Activated CD4-positive, alpha-beta T cell treated with anti-CD3 and anti-CD28 coated beads for 1 hour (primary cell): Measurements from ENCODE around the gene NMT1.
"Not testable (repeated sequence)": the region's sequence is repeated elsewhere in the genome, so short reads cannot be mapped to it uniquely, and the experiment has no call there.

ENCODE experiments used
- DNase-seq: peaks from one replicate; pipeline ENCODE4 v3.0.0-alpha.2; 2020

NMT1 gene

DNA sequence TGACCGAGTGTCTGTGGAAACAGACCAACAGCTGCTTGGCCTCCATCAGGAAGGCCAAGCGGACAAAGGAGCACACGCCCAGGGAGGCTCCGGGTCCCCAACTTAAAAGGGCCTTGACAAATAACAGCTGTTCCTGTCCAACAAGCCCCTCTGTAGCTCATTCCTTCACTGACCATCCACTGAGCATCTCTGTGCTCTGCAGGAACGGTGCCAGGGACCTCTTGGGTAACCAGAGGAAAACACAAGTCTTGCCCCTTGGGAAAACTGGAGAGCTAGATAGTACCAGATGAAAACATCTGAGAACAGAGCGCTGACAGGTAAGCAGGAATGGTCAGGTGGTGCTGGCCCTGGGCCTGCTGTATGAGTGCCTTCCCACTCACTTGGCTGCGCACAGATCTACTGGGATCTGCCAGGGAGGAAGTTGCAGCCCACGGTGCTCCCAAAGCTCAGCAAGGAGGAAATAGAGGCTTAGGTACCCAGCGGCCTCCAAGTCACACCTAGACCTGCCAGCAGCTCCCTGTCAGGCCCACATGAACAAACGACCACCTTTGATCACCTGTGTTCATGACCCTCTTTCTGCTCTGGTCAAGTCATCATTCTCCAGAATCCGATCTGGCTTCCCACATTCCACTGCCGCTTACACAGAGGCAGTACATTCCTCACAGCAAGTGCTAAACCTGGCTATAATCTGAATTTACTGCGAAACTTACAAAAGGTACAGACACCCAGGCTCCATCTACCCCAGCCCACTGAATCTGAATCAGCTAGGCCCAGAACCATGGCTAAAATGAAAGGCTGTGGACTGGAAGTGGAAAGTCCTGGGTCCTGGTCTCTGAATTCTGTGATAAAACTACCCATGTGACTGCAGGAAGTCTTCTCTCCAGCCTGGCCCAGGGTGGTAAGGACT, 22.1 kb upstream of the NMT1 start:
- DNase-seq, result no peak

DNA sequence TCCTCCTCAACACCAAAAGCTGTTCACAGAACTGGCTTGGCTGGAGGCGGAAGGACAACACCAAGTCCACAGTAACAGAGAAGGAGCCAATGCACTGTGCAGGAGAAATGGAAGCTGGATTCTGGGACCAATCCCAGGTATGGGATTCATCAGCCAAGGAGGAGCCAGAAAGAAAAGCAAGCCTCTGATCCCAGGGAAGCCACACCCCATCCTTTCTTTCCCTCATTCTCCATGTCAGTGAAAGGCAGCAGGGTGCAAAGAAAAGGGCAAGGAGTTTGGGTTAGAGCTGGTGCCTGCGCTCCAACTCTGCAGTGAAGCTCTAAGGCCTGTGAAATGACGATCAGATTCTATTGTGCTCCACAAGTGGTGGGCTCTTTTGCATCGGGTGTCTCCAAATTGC, 20.7 kb upstream of the NMT1 start:
- no peak for DNase-seq

DNA sequence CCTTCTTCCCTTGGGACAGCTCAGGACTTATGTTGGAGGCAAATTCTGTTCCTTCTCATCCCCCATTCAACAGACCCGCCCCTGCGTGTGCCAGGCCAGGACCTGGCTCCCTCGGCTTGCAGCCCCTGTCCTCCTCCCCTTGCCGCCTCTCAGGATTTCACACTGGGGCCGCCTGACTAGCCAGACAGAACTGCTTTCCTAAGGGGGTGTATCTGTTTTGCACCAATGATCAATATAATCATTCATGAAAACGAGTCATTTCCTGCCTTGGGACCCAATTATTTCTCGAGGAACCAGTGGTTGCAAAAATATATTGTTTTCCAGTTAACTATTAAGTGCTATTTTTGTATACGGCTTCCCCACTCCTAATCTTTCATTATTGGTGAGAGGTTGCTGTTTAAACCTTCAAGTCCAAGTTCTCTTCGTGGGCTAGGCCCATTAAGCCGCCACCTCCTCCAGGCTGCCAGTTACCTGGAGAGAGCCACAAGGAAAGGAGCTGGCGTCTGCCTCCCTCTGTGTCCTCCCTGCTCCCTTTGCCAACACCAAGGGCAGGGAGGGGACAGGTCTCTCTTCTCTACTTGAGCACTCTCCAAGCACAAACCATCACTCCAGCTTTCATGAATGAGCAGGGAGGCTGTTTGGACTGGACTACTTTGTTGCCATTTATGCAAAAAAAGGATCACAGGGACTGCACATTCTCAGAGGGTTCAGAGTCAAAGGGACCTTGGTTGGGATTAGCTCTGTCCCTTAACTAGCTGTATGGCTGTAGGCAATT, 18.6 kb upstream of the NMT1 start:
- DNase-seq, result no peak

DNA sequence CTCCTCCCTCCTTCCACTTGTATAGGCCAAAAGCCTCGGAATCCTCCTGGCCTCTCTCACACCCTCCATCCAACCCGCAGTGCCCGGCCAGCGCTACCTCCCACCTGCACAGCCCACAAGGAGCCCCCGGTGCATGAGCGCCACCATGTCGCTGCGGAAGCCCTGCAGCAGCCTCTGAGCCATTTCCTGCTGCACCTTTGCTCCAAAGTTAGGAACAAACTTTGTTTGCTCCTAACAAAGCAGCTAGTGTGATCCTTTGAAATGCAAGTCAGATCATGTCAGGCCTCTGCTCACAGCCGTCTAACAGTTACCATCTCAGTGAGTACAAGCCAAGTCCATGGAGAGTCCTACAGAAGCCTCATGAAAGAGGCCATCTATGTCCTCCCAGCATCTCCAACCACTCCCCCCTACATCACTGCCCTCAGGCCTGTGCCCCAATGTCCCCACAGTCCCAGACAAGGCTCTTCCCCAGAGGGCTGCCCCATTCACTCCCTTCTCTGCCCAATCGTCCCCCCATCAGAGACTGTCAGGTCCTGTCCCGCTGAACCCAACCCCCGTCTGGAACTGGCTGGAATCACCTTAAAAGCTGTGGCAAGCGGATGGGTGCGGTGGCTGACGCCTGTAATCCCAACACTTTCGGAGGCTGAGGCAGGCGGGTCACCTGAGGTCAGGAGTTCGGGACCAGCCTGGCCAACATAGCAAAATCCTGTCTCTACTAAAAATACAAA, 17.1 kb upstream of the NMT1 start:
- no peak for DNase-seq

DNA sequence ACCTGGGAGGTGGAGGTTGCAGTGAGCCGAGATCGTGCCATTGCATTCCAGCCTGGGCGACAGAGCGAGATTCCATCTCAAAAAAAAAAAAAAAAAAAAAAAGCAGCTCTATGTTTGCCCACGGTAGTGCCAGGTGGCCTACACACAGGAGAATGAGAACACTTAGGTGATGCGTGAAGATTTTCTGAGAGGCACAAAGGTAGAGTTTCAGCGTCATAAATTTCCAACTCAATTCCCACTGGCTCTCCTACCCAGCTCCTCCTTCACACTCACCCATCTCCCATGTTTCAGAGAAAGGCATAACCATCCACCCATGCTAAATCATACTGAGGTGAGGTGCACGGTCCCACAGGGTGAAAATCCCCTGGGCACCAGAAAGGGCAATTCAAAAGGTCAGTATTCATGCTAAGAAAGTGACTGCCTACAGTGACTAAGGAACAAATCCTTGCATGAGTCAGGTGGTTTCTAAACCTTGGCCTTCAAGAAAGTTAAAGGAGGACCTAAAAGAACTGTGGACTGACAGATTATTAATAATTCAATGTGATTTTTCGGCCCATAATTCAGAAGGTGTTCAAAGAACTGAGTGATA, 14.5 kb upstream of the NMT1 start:
- DNase-seq, result no peak

DNA sequence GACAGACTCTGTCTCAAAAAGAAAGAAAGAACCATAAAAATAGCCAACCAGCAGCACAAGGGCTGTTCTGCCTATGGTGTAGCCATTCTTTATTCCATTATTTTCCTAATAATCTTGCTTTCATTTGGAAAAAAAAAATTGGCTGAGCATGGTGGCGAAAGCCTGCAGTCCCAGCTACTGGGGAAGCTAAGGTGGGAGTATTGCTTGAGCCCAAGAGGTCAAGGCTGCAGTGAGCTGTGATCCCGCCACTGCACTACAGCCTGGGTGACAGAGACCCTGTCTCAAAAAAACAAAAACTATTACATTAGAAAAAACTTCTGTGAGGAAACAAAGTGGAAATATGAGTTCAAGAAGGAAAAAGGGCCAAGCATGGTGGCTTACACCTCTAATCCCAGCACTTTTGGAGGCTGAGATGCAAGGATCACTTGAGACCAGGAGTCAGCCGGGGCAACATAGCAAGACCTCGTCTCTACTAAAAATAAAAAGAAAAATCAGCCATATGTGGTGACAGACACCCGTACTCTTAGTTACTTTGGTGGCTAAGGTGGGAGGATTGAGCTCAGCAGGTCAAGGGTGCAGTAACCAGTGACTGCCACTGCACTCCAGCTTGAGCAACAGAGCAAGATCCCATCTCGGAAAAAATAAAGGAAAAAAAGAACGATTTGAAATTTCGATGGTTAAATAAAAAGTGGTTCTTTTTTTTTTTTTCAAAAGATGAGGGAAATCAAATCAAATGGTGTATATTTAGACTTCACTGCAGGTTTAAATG, 12.1 kb upstream of the NMT1 start:
- DNase-seq, result no peak

DNA sequence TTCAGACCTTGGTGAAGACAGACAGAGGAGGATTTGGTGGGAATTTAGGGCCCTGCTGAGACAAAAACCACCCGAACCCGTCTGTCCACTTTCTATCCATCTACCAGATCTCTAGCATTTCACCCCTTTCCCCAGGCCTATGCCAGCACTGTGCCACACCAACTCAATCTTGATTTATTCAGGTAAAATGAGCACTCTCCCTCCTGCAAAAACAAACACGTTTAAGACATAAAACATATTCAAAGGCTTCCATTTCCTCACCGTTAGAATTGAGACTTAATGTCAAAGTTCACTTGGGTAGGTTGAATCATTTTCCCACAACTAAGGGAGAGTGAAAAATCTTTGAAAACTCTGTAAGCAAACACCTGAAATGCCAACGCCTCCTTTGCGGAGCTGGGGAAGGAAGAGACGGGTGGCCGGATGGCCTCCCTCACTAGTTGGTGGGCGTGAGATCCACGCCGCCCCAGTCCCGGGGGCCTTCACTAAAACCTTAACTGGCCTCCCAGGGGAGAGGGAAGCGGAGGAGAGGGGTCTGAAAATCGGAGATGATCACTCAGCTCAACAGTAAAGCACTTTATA, 10.5 kb upstream of the NMT1 start:
- no peak for DNase-seq

DNA sequence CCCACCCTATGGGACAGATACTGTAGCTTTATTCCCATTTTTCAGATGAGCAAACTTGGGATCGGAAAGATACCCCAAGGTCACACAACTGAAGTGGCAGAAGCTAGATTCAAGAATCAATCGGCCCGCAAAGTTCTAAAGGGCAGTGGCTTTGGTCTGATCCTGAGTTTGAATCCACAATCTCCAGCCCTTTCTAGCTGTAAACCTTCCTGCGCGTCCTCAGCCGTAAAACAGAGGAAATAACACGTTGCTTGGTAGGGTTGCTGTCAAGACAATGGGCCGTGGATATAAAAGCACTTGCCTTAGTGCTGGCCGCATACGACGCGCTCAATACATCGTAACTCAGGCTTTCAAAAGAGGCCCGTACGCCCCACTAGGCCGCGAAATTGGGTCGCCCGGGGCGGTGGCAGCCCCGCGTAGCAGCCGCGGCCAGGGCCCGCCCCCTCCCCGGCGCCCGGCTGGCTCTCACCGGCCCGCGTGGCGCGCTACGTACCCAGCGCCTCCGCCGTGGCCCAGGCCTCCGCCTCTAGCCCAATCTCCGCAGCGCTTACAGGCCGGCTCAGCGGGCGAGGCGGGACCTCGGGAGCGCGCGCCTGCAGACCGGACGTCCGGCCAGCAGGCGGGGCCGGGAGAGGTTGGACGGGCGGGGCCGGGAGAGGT, 9.9 kb upstream of the NMT1 start, which contains the start of gene DCAKD:
DCAKD (minus strand) TSS at position 573 of the 660 bp plus-strand sequence. CDS start 16,747 bp downstream, outside the sequence.
- DNase-seq, result peak; percentile 80

DNA sequence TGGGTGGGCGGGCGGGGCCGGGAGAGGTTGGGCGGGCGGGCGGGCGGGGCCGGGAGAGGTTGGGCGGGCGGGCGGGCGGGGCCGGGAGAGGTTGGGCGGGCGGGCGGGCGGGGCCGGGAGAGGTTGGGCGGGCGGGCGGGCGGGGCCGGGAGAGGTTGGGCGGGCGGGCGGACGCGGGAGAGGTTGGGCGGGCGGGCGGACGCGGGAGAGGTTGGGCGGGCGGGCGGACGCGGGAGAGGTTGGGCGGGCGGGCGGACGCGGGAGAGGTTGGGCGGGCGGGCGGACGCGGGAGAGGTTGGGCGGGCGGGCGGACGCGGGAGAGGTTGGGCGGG, 9.4 kb upstream of the NMT1 start:
- not testable (repeated sequence) for DNase-seq

DNA sequence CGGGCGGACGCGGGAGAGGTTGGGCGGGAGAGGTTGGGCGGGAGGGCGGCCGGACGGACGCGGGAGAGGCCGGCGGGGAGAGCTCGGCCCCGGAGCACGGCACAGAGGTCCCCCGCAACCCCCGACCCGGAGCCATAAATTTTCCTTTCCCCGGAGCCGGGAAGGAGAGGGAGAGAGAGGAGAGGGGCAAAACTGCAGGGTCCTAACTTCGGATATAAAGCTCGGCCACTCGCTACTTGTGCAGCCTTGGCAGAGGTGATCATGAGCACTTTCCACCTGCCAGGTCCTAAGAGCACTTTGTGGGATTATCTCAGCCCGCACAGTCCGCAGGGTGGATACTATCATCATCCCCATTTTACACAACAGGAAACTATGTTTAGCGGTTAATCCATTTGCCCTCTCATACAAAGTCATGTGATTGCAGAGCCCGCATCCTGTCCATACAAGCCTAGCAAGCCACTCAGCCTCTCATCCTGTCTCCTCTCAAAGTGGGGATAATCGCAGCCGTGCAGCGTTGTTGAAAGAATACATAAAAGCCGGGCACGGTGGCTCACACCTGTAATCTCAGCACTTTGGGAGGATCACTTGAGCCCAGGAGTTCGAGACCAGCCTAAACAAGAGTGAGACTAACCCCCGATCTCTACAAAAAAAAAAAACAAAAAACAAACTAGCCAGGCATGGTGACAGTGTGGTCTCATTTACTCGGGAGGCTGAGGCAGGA, 8.9 kb upstream of the NMT1 start:
- DNase-seq, result peak; percentile 17

DNA sequence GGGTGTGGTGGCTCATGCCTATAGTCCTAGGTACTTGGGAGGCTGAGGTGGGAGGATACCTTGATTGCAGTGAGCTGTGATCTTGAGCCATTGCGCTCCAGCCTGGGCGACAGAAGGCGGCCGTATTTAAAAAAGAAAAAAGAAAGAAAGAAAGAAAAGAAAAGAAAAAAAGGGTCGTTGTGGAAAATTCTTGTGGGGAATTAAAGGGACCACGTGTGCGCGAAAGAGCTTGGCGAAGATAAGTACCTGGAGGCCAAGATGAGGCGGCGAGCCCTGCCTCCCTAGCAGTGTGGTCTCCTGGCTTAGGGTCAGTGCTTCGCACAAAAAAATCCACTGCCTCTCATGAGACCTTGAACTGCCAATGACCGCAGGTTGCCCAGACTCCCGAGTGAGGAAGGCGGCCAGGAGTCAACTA, 728 bp upstream of the NMT1 start:
- no peak for DNase-seq

DNA sequence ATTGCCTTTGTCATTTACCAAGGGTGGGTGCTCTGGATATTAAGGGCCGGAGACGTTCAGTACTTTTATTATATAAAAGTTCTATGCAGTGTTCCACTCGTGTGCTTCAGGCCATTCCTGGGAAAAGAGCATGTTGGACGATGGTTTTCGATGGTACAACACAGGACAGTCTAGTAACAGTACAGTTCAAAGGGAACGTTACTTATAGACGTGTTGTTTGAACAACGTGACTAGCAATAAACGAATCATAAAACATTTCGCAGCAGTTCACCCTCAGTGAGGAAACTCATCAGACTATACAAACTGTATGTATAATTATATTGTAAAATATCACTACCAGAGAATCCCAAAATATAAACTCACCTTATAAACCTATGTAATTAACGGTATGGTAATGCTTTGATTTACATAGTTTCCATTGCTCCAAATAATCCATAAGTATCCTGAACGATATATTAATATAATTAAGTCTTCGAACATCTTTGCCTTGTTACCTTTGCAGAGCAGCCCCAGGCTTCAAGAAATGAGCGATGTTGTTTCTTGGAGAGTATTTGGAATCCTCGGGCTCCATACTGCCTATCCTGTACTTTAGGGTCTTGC, 589 bp downstream of the NMT1 start:
- no peak for DNase-seq

DNA sequence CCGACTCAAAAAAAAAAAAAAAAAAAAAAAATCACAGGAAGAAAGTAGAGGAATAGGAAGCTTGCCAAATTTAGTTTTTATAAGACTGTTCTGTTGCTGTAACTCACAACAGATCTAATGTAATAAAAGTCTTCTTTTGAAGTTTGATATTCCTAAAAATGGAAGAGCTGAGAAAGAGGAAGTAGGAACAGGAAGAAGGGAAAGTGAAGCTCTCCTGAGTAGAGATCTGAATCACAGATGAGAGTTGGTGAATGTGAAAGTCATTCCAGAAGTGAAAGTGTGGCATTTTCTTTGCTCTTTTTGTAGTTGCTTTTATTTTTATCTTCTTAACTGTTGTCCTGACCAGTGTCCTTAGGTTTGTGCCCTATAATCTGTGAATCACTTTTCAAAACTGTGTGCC, 2.1 kb downstream of the NMT1 start:
- no peak for DNase-seq

DNA sequence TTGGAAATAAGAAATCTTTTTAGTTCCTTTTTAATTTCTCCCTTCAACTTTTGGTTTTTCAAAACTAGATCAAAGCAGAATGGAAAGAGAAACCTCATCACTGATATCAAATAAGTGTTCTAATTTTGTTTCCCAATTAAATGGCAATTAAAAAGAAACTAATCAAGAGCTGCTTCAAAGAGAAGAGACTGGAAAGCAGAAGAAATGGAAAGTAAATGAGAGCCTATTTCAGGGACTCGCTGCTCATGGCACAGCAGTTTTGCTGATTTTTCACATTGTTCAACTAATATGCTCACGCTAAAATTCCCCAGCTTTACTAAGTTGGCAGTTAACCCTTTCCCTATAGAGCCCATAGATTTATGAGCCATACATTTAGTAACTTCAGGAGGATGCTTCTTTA, 6.5 kb downstream of the NMT1 start:
- no peak for DNase-seq

DNA sequence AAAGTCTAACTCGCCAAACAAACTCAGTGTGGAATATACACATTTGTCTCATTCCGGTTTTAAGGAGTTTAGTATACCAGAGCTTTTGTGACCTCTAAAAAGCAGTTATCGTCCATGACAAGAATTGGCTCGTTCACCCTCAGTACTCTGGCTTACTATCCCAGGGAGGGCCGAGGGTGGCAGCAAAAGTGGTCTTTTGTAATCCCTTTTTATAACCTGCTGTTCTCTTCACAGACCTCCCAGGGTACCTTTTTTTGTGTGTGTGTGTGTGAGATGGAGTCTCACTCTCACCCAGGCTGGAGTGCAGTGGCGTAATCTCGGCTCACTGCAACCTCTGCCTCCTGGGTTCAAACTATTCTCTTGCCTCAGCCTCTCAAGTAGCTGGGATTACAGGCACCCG, 8.9 kb downstream of the NMT1 start:
- no peak for DNase-seq

DNA sequence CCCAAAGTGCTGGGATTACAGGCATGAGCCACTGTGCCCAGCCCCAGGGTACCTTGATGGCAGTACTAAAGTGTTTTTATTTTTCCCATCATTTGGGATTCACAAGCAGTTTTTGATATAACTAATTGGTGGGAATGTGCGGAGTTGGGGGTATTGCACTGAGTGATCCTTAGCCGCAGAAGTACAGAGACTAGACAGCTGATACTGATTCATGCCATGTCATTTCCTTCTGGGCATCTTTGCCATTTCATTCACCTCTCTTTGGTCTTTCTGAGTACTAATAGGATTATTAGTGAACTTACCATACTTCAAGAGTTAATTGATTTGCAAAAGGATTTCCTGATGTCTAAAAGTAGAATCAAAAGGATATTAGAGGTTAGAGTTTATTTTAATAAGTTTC, 9.7 kb downstream of the NMT1 start:
- DNase-seq, result no peak

DNA sequence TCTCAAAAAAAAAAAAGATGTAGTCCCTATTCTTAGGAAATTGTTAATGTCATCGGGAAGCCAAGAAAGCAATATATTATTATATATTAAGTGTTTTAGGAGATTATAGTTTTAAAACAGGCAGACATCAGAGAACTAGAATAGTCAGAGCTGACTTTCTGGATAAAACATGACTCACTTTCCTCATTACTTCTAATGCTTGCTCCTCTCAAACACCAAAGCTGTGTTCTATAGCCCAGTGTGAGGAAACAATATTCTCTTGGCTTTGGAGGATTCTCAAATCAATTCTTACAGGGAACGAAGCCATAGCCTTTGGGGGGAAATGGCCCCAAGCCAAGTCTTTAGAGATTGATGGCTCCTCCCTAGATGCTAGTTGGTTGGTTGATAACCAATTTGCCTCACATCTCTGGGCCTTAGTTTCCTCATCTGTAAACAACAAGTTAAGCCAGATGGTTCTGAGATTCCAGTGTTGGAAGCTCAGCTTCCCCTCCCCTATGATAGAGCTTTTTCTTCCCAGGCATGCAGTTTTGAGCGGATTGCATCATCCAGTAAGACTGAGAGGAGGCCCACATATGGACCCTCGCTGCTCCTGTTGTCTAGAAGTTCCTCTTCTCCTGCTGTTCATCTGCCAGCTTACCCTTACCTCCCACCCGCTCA, 12.4 kb downstream of the NMT1 start:
- no peak for DNase-seq

DNA sequence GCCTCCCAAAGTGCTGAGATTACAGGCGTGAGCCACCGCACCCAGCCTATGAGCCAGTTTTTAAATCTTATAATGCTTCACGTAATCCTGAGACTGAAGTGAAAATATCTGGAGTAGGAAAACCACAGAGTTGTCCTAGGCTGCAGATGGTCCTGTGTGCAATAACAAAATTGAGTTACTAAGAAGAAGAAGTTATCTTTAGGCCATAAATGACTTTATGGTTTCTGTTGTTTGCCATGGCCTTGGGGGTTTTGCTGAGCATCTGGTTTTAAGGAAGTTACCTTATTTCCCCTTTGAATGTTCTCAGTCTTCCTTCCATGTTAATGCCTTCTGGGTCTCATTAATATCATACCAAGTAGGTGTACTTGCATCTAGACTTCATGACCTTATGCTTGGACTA, 16.5 kb downstream of the NMT1 start:
- no peak for DNase-seq

DNA sequence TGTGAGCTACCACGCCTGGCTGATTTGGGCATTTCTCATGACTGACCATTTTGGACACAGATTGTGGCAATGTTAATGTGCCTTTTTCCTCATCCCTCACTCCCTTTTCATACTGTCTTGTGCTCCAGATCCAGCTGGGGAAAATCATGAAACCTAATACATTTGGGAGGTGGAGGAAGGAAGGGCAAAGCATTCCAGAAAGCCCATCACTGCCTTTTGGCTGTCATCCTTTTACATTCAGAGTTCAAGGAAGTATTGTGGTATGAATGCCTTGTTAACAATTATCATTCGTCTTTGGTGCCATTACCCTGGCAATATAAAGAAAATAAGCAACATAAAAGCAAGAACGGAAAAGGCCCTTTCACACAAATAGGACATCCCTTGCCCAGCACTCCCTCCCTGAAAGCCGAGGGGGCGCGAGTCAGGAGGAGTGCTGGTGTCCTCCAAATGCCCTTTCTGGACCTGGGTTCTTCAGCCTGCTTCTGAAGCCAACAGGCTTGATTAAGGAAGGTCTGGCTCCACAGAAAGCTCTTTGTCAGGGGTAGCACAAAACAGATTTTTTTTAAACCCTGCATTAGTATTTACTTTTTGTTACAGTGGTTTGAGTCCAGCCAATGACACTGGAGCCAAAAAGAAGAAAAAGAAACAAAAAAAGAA, 20.1 kb downstream of the NMT1 start:
- DNase-seq, result no peak
